ENCODE results near the gene OPTN.

The OPTN gene

GRCh38 chr10:13183625-13184024 is 83.7 kb downstream of the OPTN start:
- no peak for DNase-seq

- no peak for DNase-seq
These were observed 84.3 kb downstream of the OPTN start for GRCh38 chr10:13184276-13184675.

GRCh38 chr10:13184730-13185514 is 85.0 kb downstream of the OPTN start:
- DNase-seq: no peak

GRCh38 chr10:13187135-13187534 is 87.2 kb downstream of the OPTN start:
- DNase-seq: no peak

Data from right kidney (tissue), 1 donor.